ENCODE data around the gene TMEM145. TPM values are rescaled to one million over a fixed set of nuclear protein-coding genes. Genes with fewer than 3 reads are reported as not detected.

Gene TMEM145
- total RNA-seq, 1 experiment from 2014 or later: 3.0 TPM

DNA sequence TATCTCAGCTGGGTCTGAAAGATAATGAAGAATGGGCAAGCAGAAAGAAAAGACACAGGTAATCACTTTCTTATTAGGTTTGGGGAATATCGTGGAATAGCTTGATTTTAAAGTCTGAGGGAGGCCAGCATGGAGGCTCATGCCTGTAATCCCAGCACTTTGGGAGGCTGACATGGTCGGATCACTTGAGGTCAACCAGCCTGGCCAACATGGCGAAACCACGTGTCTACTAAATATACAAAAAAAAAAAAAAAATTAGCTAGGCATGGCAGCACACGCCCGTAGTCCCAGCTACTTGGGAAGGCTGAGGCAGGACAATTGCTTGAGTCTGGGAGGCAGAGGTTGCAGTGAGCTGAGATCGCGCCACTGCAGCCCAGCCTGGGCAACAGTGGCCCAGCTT lies 9.2 kb upstream of the TMEM145 start:
- Histone ChIP-seq H3K36me3 (ENCODE audit: control insufficient read depth, insufficient read depth, low read length) (no peaks in the 10 kb centered on the region; the same call in 1 of the 2 replicates), H3K4me1 (ENCODE audit: control insufficient read depth, insufficient read depth, low read length) (peaks cover 13% of the 10 kb centered on the region), H3K27me3 (ENCODE audit: control insufficient read depth, insufficient read depth, low read length) (no peaks in the 10 kb centered on the region), H3K9me3 (ENCODE audit: control insufficient read depth, insufficient read depth, low read depth, low read length) (no peaks in the 10 kb centered on the region), H3K27ac (ENCODE audit: low read length) (no peak overlapping the region), H3K4me3 (ENCODE audit: low read depth in 2 of 2, low read length in 2 of 2) (no peak overlapping the region)
- ATAC-seq: no peak
- ChIA-PET POLR2A (interaction anchor here (1.0 kb wide), 1 partner anchor 12 kb away, joined by 7 read pairs; no protein-coding TSS in a partner anchor), CTCF (no interaction called here)
- TF ChIP-seq POLR2AphosphoS5 (IDR thresholded peaks at IDR 0.05; ENCODE audit: low read depth, low read length) (no peak), TCF7L2 (IDR thresholded peaks at IDR 0.05; ENCODE audit: low read depth, low read length) (no peak), SIN3A (IDR thresholded peaks at IDR 0.05; ENCODE audit: borderline replicate concordance, insufficient read depth, low read depth, low read length) (no peak)
- TF ChIP-seq, protein P1, sequence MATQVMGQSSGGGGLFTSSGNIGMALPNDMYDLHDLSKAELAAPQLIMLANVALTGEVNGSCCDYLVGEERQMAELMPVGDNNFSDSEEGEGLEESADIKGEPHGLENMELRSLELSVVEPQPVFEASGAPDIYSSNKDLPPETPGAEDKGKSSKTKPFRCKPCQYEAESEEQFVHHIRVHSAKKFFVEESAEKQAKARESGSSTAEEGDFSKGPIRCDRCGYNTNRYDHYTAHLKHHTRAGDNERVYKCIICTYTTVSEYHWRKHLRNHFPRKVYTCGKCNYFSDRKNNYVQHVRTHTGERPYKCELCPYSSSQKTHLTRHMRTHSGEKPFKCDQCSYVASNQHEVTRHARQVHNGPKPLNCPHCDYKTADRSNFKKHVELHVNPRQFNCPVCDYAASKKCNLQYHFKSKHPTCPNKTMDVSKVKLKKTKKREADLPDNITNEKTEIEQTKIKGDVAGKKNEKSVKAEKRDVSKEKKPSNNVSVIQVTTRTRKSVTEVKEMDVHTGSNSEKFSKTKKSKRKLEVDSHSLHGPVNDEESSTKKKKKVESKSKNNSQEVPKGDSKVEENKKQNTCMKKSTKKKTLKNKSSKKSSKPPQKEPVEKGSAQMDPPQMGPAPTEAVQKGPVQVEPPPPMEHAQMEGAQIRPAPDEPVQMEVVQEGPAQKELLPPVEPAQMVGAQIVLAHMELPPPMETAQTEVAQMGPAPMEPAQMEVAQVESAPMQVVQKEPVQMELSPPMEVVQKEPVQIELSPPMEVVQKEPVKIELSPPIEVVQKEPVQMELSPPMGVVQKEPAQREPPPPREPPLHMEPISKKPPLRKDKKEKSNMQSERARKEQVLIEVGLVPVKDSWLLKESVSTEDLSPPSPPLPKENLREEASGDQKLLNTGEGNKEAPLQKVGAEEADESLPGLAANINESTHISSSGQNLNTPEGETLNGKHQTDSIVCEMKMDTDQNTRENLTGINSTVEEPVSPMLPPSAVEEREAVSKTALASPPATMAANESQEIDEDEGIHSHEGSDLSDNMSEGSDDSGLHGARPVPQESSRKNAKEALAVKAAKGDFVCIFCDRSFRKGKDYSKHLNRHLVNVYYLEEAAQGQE (IDR thresholded peaks at IDR 0.05; ENCODE audit: insufficient read depth in 1 of 2, low read depth in 2 of 2, low read length in 1 of 2): no peak
- TF ChIP-seq, protein P2, sequence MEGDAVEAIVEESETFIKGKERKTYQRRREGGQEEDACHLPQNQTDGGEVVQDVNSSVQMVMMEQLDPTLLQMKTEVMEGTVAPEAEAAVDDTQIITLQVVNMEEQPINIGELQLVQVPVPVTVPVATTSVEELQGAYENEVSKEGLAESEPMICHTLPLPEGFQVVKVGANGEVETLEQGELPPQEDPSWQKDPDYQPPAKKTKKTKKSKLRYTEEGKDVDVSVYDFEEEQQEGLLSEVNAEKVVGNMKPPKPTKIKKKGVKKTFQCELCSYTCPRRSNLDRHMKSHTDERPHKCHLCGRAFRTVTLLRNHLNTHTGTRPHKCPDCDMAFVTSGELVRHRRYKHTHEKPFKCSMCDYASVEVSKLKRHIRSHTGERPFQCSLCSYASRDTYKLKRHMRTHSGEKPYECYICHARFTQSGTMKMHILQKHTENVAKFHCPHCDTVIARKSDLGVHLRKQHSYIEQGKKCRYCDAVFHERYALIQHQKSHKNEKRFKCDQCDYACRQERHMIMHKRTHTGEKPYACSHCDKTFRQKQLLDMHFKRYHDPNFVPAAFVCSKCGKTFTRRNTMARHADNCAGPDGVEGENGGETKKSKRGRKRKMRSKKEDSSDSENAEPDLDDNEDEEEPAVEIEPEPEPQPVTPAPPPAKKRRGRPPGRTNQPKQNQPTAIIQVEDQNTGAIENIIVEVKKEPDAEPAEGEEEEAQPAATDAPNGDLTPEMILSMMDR (IDR thresholded peaks at IDR 0.05): no peak
- DNase-seq (ENCODE audit: low read depth, low spot score): no peak
- intact Hi-C loops (cut with micrococcal nuclease; ENCODE audit: unreplicated experiment) (no loop called here), in situ Hi-C loops (cut with HindIII; ENCODE audit: low pct_unique_long_range_greater_than_20kb, low sequenced_read_pairs) (no loop called here)
- BruUV-seq (replicated peaks): no TSS peak

DNA sequence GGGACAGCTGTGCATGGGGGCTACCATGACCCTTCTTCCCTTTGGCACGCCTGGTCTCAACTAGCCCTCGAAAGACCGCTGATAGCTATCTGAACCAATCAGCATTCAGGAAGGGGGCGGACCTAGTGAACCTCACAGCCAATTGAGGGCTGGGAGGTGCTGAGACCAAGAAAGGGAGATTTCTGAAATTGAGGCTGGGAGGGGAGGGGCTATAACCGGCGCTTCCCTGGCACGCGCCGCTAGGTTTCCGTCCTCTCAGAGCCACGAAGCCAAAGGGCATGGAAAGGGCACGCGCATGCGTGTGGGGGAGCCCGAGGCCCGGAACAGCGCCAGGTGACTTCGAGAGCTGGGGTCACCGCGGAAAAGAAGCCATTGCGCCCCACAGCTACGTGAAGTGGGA lies 6.5 kb upstream of the TMEM145 start:
- TF ChIP-seq TCF7L2 (IDR thresholded peaks at IDR 0.05; ENCODE audit: low read depth, low read length): no peak
- TF ChIP-seq, protein P1 (IDR thresholded peaks at IDR 0.05; ENCODE audit: insufficient read depth in 1 of 2, low read depth in 2 of 2, low read length in 1 of 2): no peak
- TF ChIP-seq, protein P2 (IDR thresholded peaks at IDR 0.05): no peak
- no peak for TF ChIP-seq SIN3A (IDR thresholded peaks at IDR 0.05; ENCODE audit: borderline replicate concordance, insufficient read depth, low read depth, low read length)
- TF ChIP-seq POLR2AphosphoS5 (IDR thresholded peaks at IDR 0.05; ENCODE audit: low read depth, low read length): no peak
- ChIA-PET CTCF (no interaction called here), POLR2A (no interaction called here)
- Histone ChIP-seq H3K4me1 (ENCODE audit: control insufficient read depth, insufficient read depth, low read length) (peaks cover 8% of the 10 kb centered on the region), H3K4me3 (ENCODE audit: low read depth in 2 of 2, low read length in 2 of 2) (no peak overlapping the region), H3K27me3 (ENCODE audit: control insufficient read depth, insufficient read depth, low read length) (no peaks in the 10 kb centered on the region), H3K36me3 (ENCODE audit: control insufficient read depth, insufficient read depth, low read length) (no peaks in the 10 kb centered on the region; the same call in 1 of the 2 replicates), H3K9me3 (ENCODE audit: control insufficient read depth, insufficient read depth, low read depth, low read length) (no peaks in the 10 kb centered on the region), H3K27ac (ENCODE audit: low read length) (no peak overlapping the region)
- BruUV-seq (replicated peaks): no TSS peak
- in situ Hi-C loops (cut with HindIII; ENCODE audit: low pct_unique_long_range_greater_than_20kb, low sequenced_read_pairs): no loop called here
- ATAC-seq: no peak
- DNase-seq (ENCODE audit: low read depth, low spot score): no peak
- intact Hi-C loops (cut with micrococcal nuclease; ENCODE audit: unreplicated experiment): no loop called here

Measured in Panc1 (cell line).